Esophagus muscularis mucosa (tissue), 4 donors: ENCODE results near the gene TMEM205. TPM values are rescaled to one million over a fixed set of nuclear protein-coding genes. Genes with fewer than 3 reads are reported as not detected.
A peak's percentile ranks its signal among the peaks of the same experiment; 100 is the strongest.
"Not testable (repeated sequence)": the region's sequence is repeated elsewhere in the genome, so short reads cannot be mapped to it uniquely, and the experiment has no call there.

Experiments
- DNase-seq: peaks from one replicate; pipeline ENCODE4 v3.0.0-alpha.2; 2017; ENCODE audit errors: extremely low spot score
- H3K27ac ChIP-seq, 4 donors: fragments of 200-600 bp; sonication (generic); replicated peaks in 1 of 4; 1 replicate in 3 of 4; 2 replicates in 1 of 4; pipeline ENCODE4 v1.5.1; 2016 to 2019; ENCODE audit warnings: mild to moderate bottlenecking in 1 of 4
- H3K27me3 ChIP-seq, 4 donors: fragments of 200-600 bp; sonication (generic); one replicate each; pipeline versions ENCODE4 v1.5.1 to v1.6.0; 2016 to 2019
- H3K36me3 ChIP-seq, 4 donors: fragments of 200-600 bp; sonication (generic); one replicate each; pipeline ENCODE4 v1.5.1; 2016 to 2019
- H3K4me1 ChIP-seq, 4 donors: fragments of 200-600 bp; sonication (generic); one replicate each; pipeline ENCODE4 v1.5.1; 2016 to 2019
- H3K4me3 ChIP-seq, 4 donors: fragments of 200-600 bp; sonication (generic); 1 replicate in 2 of 4; 2 replicates in 2 of 4; pipeline ENCODE4 v1.5.1; 2016 to 2019; ENCODE audit warnings: mild to moderate bottlenecking in 4 of 4, moderate library complexity in 1 of 4
- H3K9me3 ChIP-seq, 4 donors: fragments of 200-600 bp; sonication (generic); 1 replicate in 3 of 4; 2 replicates in 1 of 4; pipeline ENCODE4 v1.5.1; 2016 to 2019
- EP300 ChIP-seq: sonication (generic); formaldehyde crosslinking; IDR thresholded peaks from one replicate; pipeline ENCODE4 v1.6.1; 2017; ENCODE audit warnings: antibody characterized with exemption
- POLR2A ChIP-seq: fragments of 450-650 bp; IDR thresholded peaks from one replicate; pipeline ENCODE4 v1.6.1; 2017; ENCODE audit warnings: antibody characterized with exemption, moderate library complexity, mild to moderate bottlenecking, low read depth
- POLR2AphosphoS5 ChIP-seq, 2 donors: sonication (generic); formaldehyde crosslinking; IDR thresholded peaks; one replicate each; pipeline ENCODE4 v1.6.1; 2017; ENCODE audit warnings: antibody characterized with exemption in 2 of 2
- WGBS: methylation state at CpG from one replicate; pipeline ENCODE4 v1.1.5; 2018; 5-methylcytosine and 5-hydroxymethylcytosine counted together
- intact Hi-C: fragments of 100-400 bp; cut with DNase I; formaldehyde crosslinking; loops from one replicate; pipeline ENCODE4 v1.15.1; 2023
- total RNA-seq, 4 donors: library from RNA; depleted of rRNA; stranded (reverse); fragments of >200 nt; gene quantifications; one replicate each; pipeline versions ENCODE4 v1.1.0 to v1.2.1, GENCODE V29; 2016
- TF ChIP-seq, protein P1 (sequence below), 3 experiments: fragments of 200-600 bp in 2 of 3; fragments of 450-650 bp in 1 of 3; sonication (generic) in 2 of 3; IDR thresholded peaks; one replicate each; pipeline ENCODE4 v1.5.1; 2017 to 2019; ENCODE audit warnings: antibody characterized with exemption in 3 of 3, mild to moderate bottlenecking in 2 of 3, moderate library complexity in 1 of 3

TMEM205 gene
- total RNA-seq, 4 donors from 2014 or later, result 197 to 241 (median 206) TPM

DNA sequence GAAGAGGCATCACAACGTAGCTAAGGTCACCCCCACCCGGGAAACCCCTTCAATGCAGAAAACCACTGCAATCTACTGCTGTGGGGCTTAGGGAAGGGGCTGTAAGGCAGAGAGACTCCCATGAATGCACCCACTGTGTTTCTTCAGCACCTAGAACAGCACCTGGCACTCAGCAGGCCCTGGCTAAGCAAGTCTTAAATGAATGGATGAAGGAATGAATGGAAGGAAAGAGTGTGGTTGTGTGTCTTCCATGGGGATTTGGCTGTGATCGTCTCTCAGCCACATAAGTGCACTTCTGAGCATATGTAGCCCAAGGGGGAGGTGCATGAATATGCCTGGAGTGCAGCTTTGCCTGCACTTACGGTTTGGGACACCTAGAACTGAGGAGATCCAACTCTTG, 3.1 kb upstream of the TMEM205 start:
- TF ChIP-seq, protein P1, sequence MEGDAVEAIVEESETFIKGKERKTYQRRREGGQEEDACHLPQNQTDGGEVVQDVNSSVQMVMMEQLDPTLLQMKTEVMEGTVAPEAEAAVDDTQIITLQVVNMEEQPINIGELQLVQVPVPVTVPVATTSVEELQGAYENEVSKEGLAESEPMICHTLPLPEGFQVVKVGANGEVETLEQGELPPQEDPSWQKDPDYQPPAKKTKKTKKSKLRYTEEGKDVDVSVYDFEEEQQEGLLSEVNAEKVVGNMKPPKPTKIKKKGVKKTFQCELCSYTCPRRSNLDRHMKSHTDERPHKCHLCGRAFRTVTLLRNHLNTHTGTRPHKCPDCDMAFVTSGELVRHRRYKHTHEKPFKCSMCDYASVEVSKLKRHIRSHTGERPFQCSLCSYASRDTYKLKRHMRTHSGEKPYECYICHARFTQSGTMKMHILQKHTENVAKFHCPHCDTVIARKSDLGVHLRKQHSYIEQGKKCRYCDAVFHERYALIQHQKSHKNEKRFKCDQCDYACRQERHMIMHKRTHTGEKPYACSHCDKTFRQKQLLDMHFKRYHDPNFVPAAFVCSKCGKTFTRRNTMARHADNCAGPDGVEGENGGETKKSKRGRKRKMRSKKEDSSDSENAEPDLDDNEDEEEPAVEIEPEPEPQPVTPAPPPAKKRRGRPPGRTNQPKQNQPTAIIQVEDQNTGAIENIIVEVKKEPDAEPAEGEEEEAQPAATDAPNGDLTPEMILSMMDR (IDR thresholded peaks at IDR 0.05), result no peak
- TF ChIP-seq EP300 (no peak), POLR2AphosphoS5 (IDR thresholded peaks at IDR 0.05) (no peak), POLR2A (no peak)
- WGBS, result 100% methylated on average over 4 of the region's 4 CpGs
- Histone ChIP-seq H3K4me3 (no peak overlapping the region), H3K27ac (no peak overlapping the region), H3K9me3 (peaks cover 0 to 9% (median 4%) of the 10 kb centered on the region in 4 donors), H3K36me3 (peaks cover 0 to 2% (median 0%) of the 10 kb centered on the region in 4 donors), H3K4me1 (peaks cover 19 to 30% (median 28%) of the 10 kb centered on the region in 4 donors), H3K27me3 (no peaks in the 10 kb centered on the region)
- intact Hi-C loops, result no loop called here
- DNase-seq, result no peak

DNA sequence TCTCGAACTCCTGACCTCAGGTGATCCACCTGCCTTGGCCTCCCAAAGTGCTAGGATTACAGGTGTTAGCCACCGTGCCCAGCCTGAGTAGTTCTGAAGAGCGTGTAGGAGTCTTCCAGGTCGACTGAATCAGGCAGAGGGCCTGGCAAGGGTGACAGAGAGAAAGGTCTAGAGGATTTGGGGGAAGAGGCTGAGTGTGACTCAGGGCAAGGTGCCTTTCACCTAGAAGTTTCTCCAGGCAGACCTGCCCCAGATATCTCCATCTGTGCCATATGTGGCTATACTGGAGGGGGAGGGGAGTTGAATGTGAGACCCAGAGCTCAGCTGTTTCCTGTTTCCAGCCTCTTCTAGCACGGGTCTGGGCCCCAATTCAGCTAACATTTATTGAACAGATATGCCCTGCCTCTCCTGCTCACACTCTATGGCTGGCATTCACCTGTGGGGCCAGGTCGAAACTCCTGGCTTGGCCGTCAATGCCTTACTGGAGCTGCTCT, 1.5 kb upstream of the TMEM205 start:
- peaks cover 0 to 12% (median 9%) of the 10 kb centered on the region in 4 donors for H3K36me3 ChIP-seq
- peaks cover 25 to 46% (median 42%) of the 10 kb centered on the region in 4 donors for H3K4me1 ChIP-seq
- no peak for TF ChIP-seq EP300
- TF ChIP-seq, protein P1 (IDR thresholded peaks at IDR 0.05), result no peak
- TF ChIP-seq POLR2A, result no peak
- DNase-seq, result no peak
- intact Hi-C loops, result no loop called here
- H3K27me3 ChIP-seq, result no peaks in the 10 kb centered on the region
- WGBS, result 87% methylated on average over 6 of the region's 7 CpGs
- peaks cover 0 to 9% (median 4%) of the 10 kb centered on the region in 4 donors for H3K9me3 ChIP-seq
- peak overlapping the region; percentile 88 to 93 (median 90) for H3K27ac ChIP-seq
- H3K4me3 ChIP-seq, result no peak overlapping the region

DNA sequence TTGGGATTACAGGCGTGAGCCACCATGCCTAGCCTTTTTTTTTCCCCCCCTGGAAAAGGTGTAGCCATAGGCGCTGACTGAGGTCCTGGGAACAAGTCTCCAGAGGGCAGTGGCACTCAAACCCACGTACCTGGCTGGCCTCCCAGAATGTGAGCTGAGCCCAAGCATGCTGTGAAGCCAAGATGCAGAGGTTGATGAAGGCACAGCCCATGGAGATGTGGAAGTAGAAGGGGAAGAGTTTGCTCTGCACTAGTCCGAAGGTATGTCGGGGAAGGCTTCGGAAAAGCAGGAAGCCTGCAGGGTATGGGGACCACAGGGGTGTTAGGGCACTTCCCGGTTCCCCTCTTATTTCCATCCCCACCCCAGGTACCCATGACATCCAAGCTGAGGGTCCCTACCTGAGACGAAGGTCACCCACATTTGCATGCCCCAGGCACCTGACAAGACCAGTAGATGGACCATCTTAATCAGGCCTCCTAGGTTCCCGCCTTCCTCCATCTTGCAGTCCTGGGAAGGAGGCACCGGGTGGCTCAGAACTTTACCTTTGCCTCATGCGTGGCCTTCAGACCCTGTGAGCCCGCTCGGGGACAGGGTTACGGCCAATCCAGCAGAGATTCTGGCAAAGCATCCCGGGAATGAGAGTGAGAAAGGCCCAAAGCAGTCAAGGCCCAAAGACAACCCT, 805 bp downstream of the TMEM205 start:
- H3K27ac ChIP-seq, result peak overlapping the region; percentile 88 to 93 (median 90)
- WGBS, result 39% methylated on average over 15 of the region's 15 CpGs

DNA sequence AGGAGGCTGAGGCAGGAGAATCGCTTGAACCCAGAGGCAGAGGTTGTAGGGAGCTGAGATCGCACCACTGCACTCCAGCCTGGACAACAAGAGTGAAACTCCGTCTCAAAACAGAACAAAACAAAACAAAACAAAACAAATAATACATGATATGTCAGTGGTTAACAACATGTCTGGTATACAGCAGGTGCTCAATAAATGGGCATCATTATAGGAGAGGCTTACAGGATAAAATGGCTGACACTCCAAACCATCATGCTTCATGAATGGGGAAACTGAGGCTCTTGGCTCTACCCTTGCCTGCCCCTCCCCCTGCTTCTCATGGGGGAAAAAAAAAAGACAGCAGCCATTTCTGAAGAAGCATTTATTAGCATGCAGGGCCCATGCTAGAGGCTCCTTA, 3.6 kb downstream of the TMEM205 start:
- no peak overlapping the region for H3K27ac ChIP-seq
- intact Hi-C loops, result no loop called here
- no peak for TF ChIP-seq POLR2AphosphoS5 (IDR thresholded peaks at IDR 0.05)
- H3K9me3 ChIP-seq, result no peaks in the 10 kb centered on the region
- H3K27me3 ChIP-seq, result no peaks in the 10 kb centered on the region
- peaks cover 0 to 24% (median 21%) of the 10 kb centered on the region in 4 donors for H3K36me3 ChIP-seq
- no peak overlapping the region for H3K4me3 ChIP-seq
- WGBS, result 86% methylated on average over 3 of the region's 3 CpGs
- DNase-seq, result no peak
- peaks cover 41 to 69% (median 63%) of the 10 kb centered on the region in 4 donors for H3K4me1 ChIP-seq

More for the DNA sequence above, 805 bp downstream of the TMEM205 start:
- intact Hi-C loops, result no loop called here
- TF ChIP-seq, protein P1 (IDR thresholded peaks at IDR 0.05), result no peak
- TF ChIP-seq EP300 (no peak), POLR2A (no peak), POLR2AphosphoS5 (IDR thresholded peaks at IDR 0.05) (no peak)
- DNase-seq, result no peak
- H3K27me3 ChIP-seq, result no peaks in the 10 kb centered on the region
- H3K36me3 ChIP-seq, result peaks cover 0 to 24% (median 22%) of the 10 kb centered on the region in 4 donors
- H3K4me3 ChIP-seq, result peak overlapping the region; percentile 63 to 84 (median 74)
- H3K9me3 ChIP-seq, result peaks cover 0 to 9% (median 4%) of the 10 kb centered on the region in 4 donors
- H3K4me1 ChIP-seq, result peaks cover 25 to 48% (median 44%) of the 10 kb centered on the region in 4 donors

DNA sequence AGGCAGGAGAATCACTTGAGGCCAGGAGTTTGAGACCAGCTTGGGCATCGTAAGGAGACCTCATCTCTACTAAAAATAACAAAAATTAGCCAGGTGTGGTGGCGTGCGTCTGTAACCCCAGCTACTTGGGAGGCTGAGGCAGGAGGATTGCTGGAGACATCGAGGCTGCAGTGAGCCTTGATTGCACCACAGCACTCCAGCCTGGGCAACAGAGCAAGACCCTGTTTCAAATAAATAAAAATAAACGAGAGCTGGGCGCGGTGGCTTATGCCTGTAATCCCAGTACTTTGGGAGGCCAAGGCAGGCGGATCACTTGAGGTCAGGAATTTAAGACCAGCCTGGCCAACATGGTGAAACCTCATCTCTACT, 6.0 kb downstream of the TMEM205 start:
- Histone ChIP-seq H3K4me1 (peaks cover 32 to 57% (median 46%) of the 10 kb centered on the region in 4 donors), H3K27ac (peak overlapping the region; percentile 76 to 94 (median 88))

More for the DNA sequence above, 6.0 kb downstream of the TMEM205 start:
- H3K9me3 ChIP-seq, intact Hi-C loops, H3K27me3 ChIP-seq, DNase-seq: not testable (repeated sequence)
- Histone ChIP-seq H3K36me3 (peaks cover 9 to 46% (median 43%) of the 10 kb centered on the region in 4 donors), H3K4me3 (peak overlapping the region; percentile 71 to 97 (median 89))
- WGBS, result 86% methylated on average over 8 of the region's 8 CpGs
